Neural progenitor cell (in vitro differentiated cells): ENCODE data around the gene RAD51B. TPM values are rescaled to one million over a fixed set of nuclear protein-coding genes. Genes with fewer than 3 reads are reported as not detected.

ENCODE experiments used
- DNase-seq: peaks from one replicate; pipeline ENCODE4 v3.0.0-alpha.2; 2016; ENCODE audit warnings: low spot score
- H2AFZ ChIP-seq: fragments of 200-600 bp; sonication (generic); replicated peaks from 2 replicates; pipeline ENCODE4 v1.6.1; 2016; ENCODE audit warnings: antibody characterized with exemption
- H3F3A ChIP-seq: fragments of 200-600 bp; sonication (generic); 2 replicates; pipeline ENCODE4 v1.6.1; 2016; ENCODE audit warnings: antibody characterized with exemption, low read depth
- H3K27ac ChIP-seq: fragments of 200-600 bp; sonication (generic); 2 replicates; pipeline ENCODE4 v1.5.1; 2016; ENCODE audit warnings: mild to moderate bottlenecking
- H3K27me3 ChIP-seq: fragments of 200-600 bp; sonication (generic); 2 replicates; pipeline ENCODE4 v1.6.1; 2016; ENCODE audit warnings: mild to moderate bottlenecking, moderate library complexity
- H3K36me3 ChIP-seq: fragments of 200-600 bp; sonication (generic); 2 replicates; pipeline ENCODE4 v1.5.1; 2016
- H3K4me1 ChIP-seq: fragments of 200-600 bp; sonication (generic); 2 replicates; pipeline ENCODE4 v1.6.1; 2016; ENCODE audit warnings: mixed run types
- H3K4me2 ChIP-seq: fragments of 200-600 bp; sonication (generic); 2 replicates; pipeline ENCODE4 v1.6.1; 2016
- H3K4me3 ChIP-seq: fragments of 200-600 bp; sonication (generic); 2 replicates; pipeline ENCODE4 v1.5.1; 2016
- H3K79me2 ChIP-seq: fragments of 200-600 bp; sonication (generic); 2 replicates; pipeline ENCODE4 v1.6.1; 2016; ENCODE audit warnings: low read depth
- H3K9ac ChIP-seq: fragments of 200-600 bp; sonication (generic); 2 replicates; pipeline ENCODE4 v1.6.1; 2016
- H3K9me3 ChIP-seq: fragments of 200-600 bp; sonication (generic); 2 replicates; pipeline ENCODE4 v1.5.1; 2016; ENCODE audit warnings: low read depth
- H4K20me1 ChIP-seq: fragments of 200-600 bp; sonication (generic); 2 replicates; pipeline ENCODE4 v1.6.1; 2016; ENCODE audit warnings: low read depth
- H3K27ac Mint-ChIP-seq: 3 replicates; pipeline ENCODE4 v1.8.0; 2021; ENCODE audit warnings: mixed read lengths
- H3K27me3 Mint-ChIP-seq: 2 replicates; pipeline ENCODE4 v1.8.0; 2022; ENCODE audit warnings: low read depth, mild to moderate bottlenecking, inconsistent platforms, moderate library complexity, mixed read lengths; ENCODE audit not compliant: insufficient read depth
- H3K36me3 Mint-ChIP-seq: 3 replicates; pipeline ENCODE4 v1.8.0; 2021; ENCODE audit warnings: mixed read lengths
- H3K4me1 Mint-ChIP-seq: 3 replicates; pipeline ENCODE4 v1.8.0; 2021; ENCODE audit warnings: mixed read lengths
- H3K4me3 Mint-ChIP-seq: 3 replicates; pipeline ENCODE4 v1.8.0; 2021; ENCODE audit warnings: mild to moderate bottlenecking, moderate library complexity, mixed read lengths
- H3K9me3 Mint-ChIP-seq: 3 replicates; pipeline ENCODE4 v1.8.0; 2020; ENCODE audit warnings: mixed read lengths
- EZH2 ChIP-seq: fragments of 200-600 bp; sonication (generic); IDR thresholded peaks from 2 replicates; pipeline ENCODE4 v1.6.1; 2017; ENCODE audit warnings: antibody characterized with exemption, mild to moderate bottlenecking, moderate library complexity
- EZH2phosphoT487 ChIP-seq: fragments of 200-600 bp; sonication (generic); IDR thresholded peaks from 2 replicates; pipeline ENCODE4 v1.6.1; 2017; ENCODE audit warnings: antibody characterized with exemption
- total RNA-seq: library from RNA; depleted of rRNA; stranded (reverse); fragments of >200 nt; gene quantifications from 2 replicates; pipeline ENCODE4 v1.2.3, GENCODE V29; 2015; ENCODE audit warnings: low replicate concordance
- TF ChIP-seq, protein P1 (sequence below): fragments of 200-600 bp; sonication (generic); IDR thresholded peaks from 2 replicates; pipeline ENCODE4 v1.5.1; 2017; ENCODE audit warnings: antibody characterized with exemption, mild to moderate bottlenecking

Gene RAD51B
- total RNA-seq, 1 donor from 2014 or later, result 50.5 TPM

GRCh38 chr14:68509188-68509983, 689.8 kb downstream of the RAD51B start:
- TF ChIP-seq EZH2phosphoT487, result no peak
- no peak for TF ChIP-seq EZH2
- TF ChIP-seq, protein P1, sequence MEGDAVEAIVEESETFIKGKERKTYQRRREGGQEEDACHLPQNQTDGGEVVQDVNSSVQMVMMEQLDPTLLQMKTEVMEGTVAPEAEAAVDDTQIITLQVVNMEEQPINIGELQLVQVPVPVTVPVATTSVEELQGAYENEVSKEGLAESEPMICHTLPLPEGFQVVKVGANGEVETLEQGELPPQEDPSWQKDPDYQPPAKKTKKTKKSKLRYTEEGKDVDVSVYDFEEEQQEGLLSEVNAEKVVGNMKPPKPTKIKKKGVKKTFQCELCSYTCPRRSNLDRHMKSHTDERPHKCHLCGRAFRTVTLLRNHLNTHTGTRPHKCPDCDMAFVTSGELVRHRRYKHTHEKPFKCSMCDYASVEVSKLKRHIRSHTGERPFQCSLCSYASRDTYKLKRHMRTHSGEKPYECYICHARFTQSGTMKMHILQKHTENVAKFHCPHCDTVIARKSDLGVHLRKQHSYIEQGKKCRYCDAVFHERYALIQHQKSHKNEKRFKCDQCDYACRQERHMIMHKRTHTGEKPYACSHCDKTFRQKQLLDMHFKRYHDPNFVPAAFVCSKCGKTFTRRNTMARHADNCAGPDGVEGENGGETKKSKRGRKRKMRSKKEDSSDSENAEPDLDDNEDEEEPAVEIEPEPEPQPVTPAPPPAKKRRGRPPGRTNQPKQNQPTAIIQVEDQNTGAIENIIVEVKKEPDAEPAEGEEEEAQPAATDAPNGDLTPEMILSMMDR, result no peak

DNA sequence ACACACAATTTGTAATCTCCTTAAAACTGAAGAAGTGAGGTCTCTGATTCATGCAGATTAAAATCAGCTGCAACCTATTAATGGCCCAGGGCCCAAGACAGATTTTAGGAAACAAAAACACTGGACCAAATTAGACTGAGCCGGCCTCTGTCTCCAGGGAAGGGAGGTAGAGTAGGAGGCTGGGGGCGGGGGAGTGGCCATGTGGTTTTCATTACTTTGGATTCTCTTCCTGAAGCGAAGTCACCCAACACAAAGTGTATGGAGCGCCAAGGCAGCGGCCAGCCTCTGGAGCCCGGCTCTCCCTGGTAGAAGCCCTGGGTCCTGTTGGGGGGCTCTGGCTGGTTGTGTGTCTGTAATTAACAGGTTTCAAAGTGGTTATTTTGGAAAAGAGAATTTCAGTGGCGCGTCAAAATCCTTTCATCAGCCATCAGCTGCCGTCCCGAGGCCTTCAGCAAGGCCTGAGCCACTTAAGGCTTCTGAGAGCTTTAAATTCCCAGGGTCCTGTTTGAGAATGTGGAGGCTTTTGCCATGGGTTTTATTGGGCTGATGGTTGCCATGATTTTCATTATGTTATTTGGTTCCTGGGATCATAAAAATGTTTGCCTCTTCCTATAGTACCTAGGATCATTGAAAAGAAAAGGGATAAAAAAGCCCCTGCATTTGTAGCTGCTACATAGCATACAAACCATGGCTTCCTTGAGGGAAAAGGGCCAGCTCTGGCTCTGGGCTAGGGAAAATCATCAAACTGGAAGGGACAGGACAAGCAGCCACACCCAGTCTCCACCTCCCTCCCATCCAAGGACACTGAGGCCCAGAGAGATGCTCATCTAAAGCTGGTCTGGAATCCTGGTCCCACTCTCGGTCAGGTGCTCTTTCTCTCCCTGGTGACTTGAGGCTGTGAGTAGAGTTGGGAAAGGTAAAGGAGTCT, 690.9 kb downstream of the RAD51B start:
- no peaks in the 10 kb centered on the region for H4K20me1 ChIP-seq
- H3K9me3 Mint-ChIP-seq, result no peaks in the 10 kb centered on the region
- no peak overlapping the region for H3K9ac ChIP-seq
- H3F3A ChIP-seq, result peaks cover 6% of the 10 kb centered on the region
- peaks cover 2% of the 10 kb centered on the region for H3K27me3 Mint-ChIP-seq
- no peak overlapping the region for H3K27ac ChIP-seq
- H3K4me3 ChIP-seq, result no peak overlapping the region
- H3K9me3 ChIP-seq, result no peaks in the 10 kb centered on the region
- H3K4me2 ChIP-seq, result no peak overlapping the region
- H3K36me3 Mint-ChIP-seq, result no peaks in the 10 kb centered on the region
- H3K79me2 ChIP-seq, result no peaks in the 10 kb centered on the region
- TF ChIP-seq, protein P1, result no peak
- no peak for TF ChIP-seq EZH2phosphoT487
- TF ChIP-seq EZH2, result no peak
- no peak for DNase-seq
- H3K27me3 ChIP-seq, result no peaks in the 10 kb centered on the region
- peaks cover 26% of the 10 kb centered on the region for H3K4me1 ChIP-seq
- H3K4me3 Mint-ChIP-seq, result no peak overlapping the region
- peak overlapping the region; percentile 93 for H3K27ac Mint-ChIP-seq
- no peaks in the 10 kb centered on the region for H3K36me3 ChIP-seq
- H2AFZ ChIP-seq, result no peak overlapping the region
- peaks cover 57% of the 10 kb centered on the region for H3K4me1 Mint-ChIP-seq

More at GRCh38 chr14:68509188-68509983, 689.8 kb downstream of the RAD51B start:
- Mint-ChIP-seq H3K4me1 (peaks cover 62% of the 10 kb centered on the region), H3K4me3 (no peak overlapping the region), H3K27ac (peak overlapping the region; percentile 45), H3K9me3 (peaks cover under 1% of the 10 kb centered on the region), H3K36me3 (no peaks in the 10 kb centered on the region), H3K27me3 (peaks cover 2% of the 10 kb centered on the region)
- Histone ChIP-seq H3K4me2 (no peak overlapping the region), H4K20me1 (no peaks in the 10 kb centered on the region), H2AFZ (no peak overlapping the region), H3K36me3 (no peaks in the 10 kb centered on the region), H3F3A (peaks cover 6% of the 10 kb centered on the region), H3K9ac (no peak overlapping the region), H3K4me3 (no peak overlapping the region), H3K9me3 (no peaks in the 10 kb centered on the region), H3K4me1 (peaks cover 28% of the 10 kb centered on the region), H3K79me2 (no peaks in the 10 kb centered on the region), H3K27me3 (no peaks in the 10 kb centered on the region), H3K27ac (no peak overlapping the region)
- DNase-seq, result no peak

DNA sequence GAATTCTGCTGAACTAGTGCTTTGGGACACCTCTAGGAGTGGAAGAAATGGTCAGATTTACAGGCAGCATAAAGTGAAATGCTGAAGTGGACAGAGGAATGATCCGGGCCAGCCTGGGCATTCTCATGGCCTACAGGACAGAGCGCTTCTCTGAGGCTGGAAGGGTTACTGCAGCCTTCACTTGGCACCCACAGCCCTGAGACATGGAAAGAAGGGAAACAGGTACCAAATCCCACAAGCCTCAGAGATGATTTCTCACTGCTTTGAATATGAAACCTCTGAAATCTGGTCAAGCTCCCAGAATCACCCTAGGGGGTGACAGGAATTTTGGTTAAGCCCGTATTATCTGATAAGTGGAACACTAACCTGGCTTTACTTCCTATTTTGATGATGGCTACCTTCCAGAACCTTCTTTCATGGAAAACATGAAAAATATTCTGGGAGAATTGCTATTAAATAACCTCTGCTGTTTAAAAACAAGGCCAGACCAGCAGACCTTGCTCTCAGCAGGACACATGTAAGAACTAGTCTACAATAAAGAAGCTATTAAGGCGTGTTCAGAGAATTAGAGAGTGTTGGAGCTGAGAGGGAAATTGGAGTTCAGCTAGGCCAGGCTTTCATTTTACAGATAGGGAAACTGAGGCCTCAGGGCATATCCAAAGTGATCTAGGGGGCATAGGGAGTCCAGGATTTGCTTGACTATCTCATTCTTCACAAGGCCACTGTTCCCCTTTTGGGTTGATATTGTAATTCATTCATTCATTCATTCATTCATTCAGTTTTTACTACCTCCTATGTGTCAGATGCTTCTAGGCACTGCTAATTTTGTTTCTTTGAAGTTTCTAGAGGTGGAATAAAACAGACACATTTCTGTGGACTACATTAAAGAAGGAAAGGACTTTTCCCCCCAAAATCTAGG, 691.8 kb downstream of the RAD51B start:
- Mint-ChIP-seq H3K4me1 (peaks cover 50% of the 10 kb centered on the region), H3K9me3 (no peaks in the 10 kb centered on the region), H3K4me3 (no peak overlapping the region), H3K36me3 (no peaks in the 10 kb centered on the region), H3K27me3 (peaks cover 2% of the 10 kb centered on the region), H3K27ac (peak overlapping the region; percentile 92)
- Histone ChIP-seq H3K27me3 (no peaks in the 10 kb centered on the region), H3K4me2 (no peak overlapping the region), H3K36me3 (no peaks in the 10 kb centered on the region), H3K79me2 (no peaks in the 10 kb centered on the region), H2AFZ (no peak overlapping the region), H3F3A (no peaks in the 10 kb centered on the region), H3K27ac (no peak overlapping the region), H3K9me3 (no peaks in the 10 kb centered on the region), H3K4me3 (no peak overlapping the region), H3K4me1 (peaks cover 17% of the 10 kb centered on the region), H4K20me1 (no peaks in the 10 kb centered on the region), H3K9ac (no peak overlapping the region)
- no peak for DNase-seq
- TF ChIP-seq EZH2phosphoT487 (no peak), EZH2 (no peak)
- TF ChIP-seq, protein P1, result no peak
